GM21390 (cell line): ENCODE results near the gene LRRC17.

Source experiments
- ATAC-seq: cut with Tn5 transposase; IDR thresholded peaks from one replicate; pipeline ENCODE4 v1.9.1; 2021; ENCODE audit not compliant: unreplicated experiment

LRRC17 gene, protein sequence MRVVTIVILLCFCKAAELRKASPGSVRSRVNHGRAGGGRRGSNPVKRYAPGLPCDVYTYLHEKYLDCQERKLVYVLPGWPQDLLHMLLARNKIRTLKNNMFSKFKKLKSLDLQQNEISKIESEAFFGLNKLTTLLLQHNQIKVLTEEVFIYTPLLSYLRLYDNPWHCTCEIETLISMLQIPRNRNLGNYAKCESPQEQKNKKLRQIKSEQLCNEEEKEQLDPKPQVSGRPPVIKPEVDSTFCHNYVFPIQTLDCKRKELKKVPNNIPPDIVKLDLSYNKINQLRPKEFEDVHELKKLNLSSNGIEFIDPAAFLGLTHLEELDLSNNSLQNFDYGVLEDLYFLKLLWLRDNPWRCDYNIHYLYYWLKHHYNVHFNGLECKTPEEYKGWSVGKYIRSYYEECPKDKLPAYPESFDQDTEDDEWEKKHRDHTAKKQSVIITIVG

DNA sequence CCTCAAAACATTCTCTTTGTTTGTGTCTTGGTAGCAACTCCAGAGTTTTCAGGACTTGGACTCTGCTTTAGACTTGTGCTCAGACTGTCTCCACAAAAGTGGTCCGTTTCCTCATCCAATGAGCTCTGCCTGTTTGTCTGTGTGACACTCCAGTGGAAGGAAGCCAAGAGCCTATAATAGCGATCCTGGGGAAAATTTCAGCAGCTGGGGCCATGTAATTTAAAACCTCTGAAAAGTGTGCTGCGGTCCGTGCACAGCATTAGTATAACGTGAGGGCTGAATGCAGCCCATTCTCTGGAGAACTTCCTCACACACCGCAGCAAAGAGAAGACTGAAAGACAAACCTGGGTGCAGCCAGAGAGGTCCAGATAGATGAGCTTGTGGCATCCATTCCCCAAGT, at the start of gene LRRC17:
Gene LRRC17, plus strand, starts transcription at position 259 of the 400 bp plus-strand sequence. CDS start 20,914 bp downstream, outside the sequence.
- no peak for ATAC-seq

DNA sequence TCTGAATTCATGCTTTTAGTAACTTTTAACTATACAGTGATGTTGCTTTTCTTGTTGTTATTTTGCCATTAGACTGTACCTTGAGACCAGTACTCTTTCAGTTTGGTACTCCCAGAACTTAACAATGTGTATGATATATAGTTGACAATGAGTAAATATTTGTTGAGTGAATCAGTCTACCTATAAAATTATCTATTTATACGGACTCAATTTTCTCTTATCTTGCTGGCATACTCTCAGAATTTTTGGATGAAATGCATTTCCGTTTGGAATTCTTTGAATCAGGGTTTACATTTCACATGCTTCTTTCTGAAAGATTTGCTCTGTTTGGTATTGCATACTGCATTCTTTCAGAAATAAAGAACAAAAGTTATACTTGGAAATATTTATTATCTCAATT, 47.8 kb upstream of the LRRC17 start:
- no peak for ATAC-seq

GRCh38 chr7:102866535-102867215, 46.1 kb upstream of the LRRC17 start:
- ATAC-seq, result no peak

DNA sequence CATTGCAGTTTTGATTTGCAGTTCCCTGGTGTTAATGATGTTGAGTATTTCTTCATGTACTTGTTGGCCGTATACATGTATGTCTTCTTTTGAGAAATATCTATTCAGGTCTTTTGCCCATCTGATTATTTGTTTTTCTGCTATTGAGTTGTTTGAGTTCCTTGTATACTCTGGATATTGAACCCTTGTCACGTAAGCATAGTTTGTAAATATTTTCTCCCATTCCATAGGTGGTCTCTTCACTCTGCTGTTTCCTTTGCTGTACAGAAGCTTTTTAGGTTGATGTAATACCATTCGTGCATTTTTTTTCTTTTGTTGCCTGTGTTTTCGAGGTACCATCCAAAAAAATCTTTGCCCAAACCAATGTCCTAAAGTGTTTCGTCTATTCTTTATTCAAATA, 43.6 kb upstream of the LRRC17 start:
- no peak for ATAC-seq

DNA sequence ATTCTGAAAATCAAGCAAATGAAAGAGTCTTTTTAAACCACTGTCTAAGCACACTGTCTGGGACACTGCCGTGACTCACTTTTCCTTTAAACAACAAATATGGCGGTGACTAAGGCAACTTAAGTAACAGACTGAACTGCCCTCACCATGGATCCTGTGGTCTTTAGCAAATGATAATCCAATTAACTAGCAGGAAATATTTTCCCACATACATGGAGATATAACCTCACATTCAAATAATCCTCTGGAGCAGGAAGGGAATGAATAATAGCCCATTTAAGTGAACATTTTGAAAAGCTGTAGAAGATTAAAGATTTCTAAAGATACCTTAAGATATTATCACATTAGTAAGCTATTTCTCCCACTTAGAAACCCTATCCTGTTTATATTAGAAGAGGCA, 40.3 kb upstream of the LRRC17 start:
- ATAC-seq, result no peak

DNA sequence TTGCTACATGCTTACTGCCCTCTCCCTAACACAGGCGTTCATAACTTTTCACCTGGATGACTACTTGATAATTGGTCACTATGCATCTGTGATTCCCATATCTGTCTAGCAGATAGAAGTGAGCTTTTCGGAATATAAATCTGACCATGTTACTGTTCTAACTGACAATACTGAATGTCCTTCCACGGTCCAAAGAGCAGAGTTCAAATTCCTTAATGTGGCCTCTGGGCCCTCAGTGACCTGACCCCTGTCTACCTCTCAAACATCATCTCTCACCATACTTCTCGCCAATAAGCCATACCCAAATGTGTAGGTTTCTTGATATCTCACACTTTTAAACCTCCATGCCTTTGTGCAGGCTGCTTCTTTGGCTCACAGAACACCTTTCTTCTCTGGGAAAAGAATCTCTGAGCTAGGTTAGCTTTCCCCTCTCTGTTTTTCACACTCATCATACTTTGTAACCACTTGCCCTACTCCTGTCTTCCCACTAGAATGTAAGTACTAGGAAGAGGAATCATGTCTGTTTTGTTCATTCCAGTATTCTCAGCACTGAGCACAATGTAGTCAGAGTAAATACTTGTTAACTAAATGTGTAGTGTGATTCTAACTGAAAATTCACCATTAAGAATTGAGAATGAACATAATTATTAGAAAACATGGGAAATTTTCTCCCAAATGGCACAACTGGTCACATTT, 39.2 kb upstream of the LRRC17 start:
- peak; percentile 32 for ATAC-seq

DNA sequence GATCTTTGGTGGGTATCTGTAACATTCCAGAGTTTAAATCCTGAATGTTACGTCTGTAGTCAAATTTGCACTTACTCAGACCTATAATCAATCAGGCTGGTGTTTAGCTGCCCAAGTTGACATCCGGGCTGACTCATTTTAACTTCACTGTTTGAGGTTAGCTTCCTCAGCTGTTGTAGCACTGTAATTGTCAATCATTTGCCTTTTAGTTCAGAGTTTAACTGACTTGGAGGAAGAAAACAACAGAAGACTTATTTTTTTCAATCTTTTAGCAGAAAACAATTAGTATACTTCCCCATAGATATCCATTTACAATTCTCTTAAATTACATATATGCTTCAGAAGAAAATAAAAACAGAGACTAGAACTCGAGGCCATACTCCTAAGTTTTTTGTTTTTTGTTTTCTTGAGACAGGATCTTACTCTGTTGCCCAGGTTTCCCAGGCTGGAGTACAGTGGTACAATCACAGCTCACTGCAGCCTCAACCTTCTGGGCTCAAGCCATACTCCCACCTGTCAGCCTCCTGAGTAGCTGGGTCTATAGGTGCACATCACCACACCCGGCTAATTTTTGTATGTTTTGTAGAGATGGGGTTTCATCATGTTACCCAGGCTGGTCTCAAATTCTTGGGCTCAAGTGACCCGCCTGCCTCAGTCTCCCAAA, 38.5 kb upstream of the LRRC17 start:
- ATAC-seq, result peak; percentile 99

DNA sequence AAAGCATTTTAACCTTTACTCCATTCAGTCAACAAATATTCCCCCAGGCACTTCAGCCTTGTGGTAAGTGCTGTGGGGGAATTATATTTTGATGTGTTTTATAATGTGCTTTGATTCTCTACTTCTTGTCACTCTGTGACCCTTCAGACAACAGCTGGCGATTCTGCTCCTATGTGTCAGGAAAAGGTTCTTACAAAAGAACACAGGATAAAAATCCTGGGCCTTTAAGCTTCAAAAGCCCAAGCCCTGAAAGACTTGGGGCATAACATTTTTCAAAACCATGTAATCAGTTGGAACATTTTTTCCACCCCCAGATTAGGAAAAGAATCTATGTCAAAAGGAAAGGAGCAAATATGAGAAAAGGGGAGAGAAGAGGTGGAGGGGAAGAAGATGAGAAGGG, 37.8 kb upstream of the LRRC17 start:
- ATAC-seq, result no peak

GRCh38 chr7:102875700-102876295, 37.0 kb upstream of the LRRC17 start:
- no peak for ATAC-seq

DNA sequence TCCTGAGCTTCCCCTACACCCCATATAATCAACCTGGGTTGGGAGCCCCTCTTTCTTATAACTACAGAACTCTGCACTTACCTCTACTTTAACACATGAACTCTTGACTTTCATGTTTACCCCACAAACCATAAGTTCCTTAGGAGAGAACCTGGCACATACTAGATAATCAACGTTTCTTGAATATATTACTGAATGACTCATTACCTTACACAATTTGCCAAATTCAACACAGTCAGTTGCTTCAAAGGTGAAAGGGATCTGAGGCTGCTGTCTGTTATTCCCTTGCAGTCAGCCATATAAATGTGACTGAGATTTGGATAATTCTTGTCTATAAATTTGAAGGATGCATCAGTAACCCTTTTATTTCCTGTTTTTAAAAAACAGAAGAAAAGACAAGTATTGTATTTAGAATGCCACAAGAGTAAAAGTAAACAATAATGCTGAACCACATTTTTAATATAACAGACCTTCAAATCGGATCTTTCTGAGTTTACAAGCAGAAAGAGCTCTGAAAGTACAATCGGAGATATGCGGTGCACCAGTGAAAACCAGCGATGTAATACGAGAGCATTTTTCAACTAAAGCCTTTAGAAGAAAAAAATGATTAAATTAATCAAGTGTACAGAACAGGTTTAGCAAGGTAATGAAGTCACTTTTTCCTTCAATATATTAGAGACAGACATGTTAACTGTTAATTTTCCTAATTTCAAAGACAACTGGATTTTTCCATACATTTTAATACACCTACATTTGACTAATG, 29.5 kb upstream of the LRRC17 start:
- no peak for ATAC-seq

DNA sequence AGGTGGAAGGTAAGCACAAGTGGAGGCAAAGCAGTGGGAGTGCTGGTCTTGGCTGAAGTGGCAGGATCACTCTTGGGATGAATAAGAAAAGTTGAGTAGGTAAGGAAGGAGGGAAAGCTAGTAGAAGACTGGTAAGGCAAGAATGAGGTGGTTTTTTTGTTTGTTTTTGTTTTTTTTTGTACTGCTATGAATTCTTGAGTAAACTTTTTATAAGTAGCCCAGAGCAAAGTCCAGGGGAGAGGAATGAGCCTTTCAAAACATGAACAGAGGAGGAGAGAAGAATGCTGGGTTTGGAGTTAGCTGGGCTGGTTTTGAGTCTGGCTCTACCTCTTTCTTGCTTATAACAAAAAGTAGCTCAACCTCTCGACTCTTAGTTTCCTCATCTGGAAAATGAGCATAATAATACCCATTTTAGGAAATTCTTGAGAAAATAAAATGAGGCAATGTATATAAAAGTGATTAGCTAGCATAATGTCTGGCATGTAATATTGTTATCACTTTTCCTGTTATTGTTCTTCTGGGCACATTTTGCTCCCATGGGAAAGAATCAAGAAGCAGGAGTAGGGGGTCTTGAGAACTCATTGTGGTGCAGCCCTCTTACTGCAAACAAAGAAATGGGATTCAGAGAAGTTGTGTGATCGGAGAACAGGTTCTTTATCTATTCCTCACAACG, 24.1 kb upstream of the LRRC17 start:
- no peak for ATAC-seq

DNA sequence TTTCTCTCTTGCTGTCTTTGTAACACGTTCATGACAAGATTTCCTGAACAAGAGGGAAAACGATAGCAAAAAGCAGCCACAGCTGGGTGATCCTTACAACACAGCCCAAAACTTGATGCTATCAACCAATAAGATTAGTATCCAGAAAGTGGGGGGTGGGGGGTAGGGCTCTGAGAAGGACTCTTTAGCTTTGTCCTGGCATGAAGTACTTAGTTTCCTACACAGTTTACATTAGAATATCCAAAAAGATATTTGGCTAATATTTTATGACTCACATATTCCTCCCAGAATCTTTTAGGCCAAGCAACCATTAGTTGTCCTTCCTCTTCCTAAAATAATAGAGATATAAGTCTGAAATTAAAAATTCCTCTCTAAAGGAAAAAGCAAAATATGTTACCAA, 22.9 kb upstream of the LRRC17 start:
- ATAC-seq, result no peak

- ATAC-seq, result no peak
Observed at GRCh38 chr7:102890292-102890970, 22.4 kb upstream of the LRRC17 start.

DNA sequence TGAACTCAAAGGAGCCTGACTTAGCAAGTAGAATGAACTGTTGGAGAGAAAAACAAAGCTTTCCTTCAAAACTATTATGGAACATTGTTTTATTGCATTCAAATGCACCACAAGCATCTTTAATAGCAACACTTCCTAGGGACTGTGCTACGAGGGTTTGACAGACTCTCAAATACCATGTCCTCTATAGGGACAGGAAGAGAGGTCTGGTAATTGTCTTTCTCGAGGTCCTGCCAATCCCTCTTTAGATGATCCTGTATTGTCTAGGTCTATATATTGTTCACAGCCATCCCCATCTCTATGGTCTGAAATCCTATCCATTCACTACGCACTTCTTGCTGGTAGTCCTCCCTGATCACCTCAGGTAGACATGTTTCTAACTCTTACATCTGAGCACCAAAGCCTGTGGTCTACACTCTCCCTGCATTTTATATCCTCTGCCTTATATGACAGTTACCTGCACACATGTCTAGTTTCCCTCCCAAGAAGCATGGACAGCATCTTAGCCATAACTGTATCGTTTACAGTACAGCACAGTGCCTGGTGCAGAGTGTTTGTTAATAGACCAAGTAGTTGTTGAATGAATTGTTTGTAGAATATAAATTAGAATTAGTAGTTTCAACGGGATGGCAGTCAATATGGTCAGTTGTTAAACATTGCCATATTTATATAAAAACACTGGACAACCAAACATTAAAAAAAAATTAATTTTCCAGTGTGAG, 21.7 kb upstream of the LRRC17 start:
- ATAC-seq, result no peak

- ATAC-seq, result no peak
Observed at GRCh38 chr7:102891693-102892261, 21.0 kb upstream of the LRRC17 start.

DNA sequence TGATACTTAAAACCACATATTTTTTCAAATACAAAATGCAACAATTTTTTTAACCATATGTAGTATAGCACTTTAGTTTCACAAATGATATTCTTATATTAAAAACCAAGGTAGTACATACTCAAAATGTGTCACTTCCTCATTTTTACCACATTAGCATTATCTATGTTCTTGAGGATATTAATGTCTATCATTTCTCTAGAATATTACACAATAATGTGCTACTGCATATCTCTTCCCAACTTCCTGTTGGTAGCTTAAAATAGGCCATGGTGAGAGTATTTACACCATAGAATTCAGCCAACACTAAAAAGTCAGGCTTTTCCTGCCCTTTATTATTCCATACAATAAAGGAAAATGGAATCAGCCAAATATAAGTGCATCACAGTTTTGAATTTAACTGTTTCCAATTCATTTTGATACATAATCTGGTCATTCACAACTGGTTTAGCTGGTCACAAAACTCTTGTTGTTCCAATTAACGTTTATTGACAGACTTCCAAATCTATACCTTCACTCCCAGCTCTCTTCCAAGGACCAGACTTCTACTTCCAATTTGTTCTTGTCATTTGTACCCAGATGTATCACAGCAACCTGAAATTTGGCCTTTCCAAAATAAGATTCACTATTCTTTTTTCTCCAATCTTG, 20.0 kb upstream of the LRRC17 start:
- ATAC-seq, result no peak

DNA sequence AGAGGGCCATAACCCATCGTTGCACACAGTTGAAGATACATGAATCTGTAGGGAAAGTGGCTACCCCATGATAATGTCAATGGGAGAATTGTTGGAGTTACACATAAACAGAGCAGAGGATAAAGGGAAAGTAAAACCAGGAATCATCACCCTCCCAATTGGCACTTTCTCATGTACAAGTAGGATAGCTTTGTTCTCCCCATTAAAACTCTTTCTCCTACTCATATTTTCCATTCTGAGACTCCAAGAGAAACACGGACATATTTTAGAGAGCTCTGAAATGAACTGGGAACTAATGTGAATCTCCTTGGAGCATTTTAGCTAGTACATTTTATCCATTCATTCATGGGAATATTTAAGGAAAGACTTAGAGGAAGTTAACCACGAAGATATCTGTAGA, 17.2 kb upstream of the LRRC17 start:
- no peak for ATAC-seq

- no peak for ATAC-seq
Observed at GRCh38 chr7:102896585-102896984, 16.2 kb upstream of the LRRC17 start.
